OCI-LY7 (cell line): ENCODE data around the gene NRAP. TPM values are rescaled to one million over a fixed set of nuclear protein-coding genes. Genes with fewer than 3 reads are reported as not detected.

Source experiments
- BruUV-seq: library from RNA; stranded (reverse); fragments of 400-500 nt; replicated peaks from 2 replicates; lab custom pipeline; 2021; lab: Mats Ljungman, UMichigan
- CTCF ChIA-PET: fragments of 300-600 bp; sonication (Branson Sonifier 250); formaldehyde crosslinking; loops from one replicate; lab custom pipeline; 2022; ENCODE audit warnings: antibody characterized with exemption; ENCODE audit not compliant: unreplicated experiment; lab: Charles Lee
- POLR2A ChIA-PET: fragments of 300-600 bp; sonication (Branson Sonifier 250); formaldehyde crosslinking; loops from one replicate; lab custom pipeline; 2022; ENCODE audit warnings: antibody characterized with exemption; lab: Charles Lee
- DNase-seq: peaks from one replicate; pipeline ENCODE4 v3.0.0-alpha.2; 2015; ENCODE audit warnings: low spot score
- H2AFZ ChIP-seq: fragments of 200-600 bp; sonication (generic), shearing (Covaris generic); 2 replicates; pipeline ENCODE4 v1.6.1; 2014; ENCODE audit warnings: mild to moderate bottlenecking, antibody characterized with exemption, low read length, moderate library complexity
- H3K27ac ChIP-seq: fragments of 200-600 bp; sonication (generic); 2 replicates; pipeline ENCODE4 v1.5.1; 2014; ENCODE audit warnings: mixed run types, low read depth, mild to moderate bottlenecking, moderate library complexity, low read length, inconsistent platforms; ENCODE audit not compliant: poor library complexity, severe bottlenecking
- H3K36me3 ChIP-seq: fragments of 200-600 bp; sonication (generic); 2 replicates; pipeline ENCODE4 v1.6.1; 2014; ENCODE audit warnings: mild to moderate bottlenecking, antibody characterized with exemption, low read length, moderate library complexity, mixed read lengths; ENCODE audit not compliant: insufficient read depth
- H3K4me1 ChIP-seq: fragments of 200-600 bp; sonication (generic); 2 replicates; pipeline ENCODE4 v1.5.1; 2014; ENCODE audit warnings: mild to moderate bottlenecking, low read length; ENCODE audit not compliant: insufficient read depth, poor library complexity, severe bottlenecking
- H3K4me2 ChIP-seq: fragments of 200-600 bp; sonication (generic); 2 replicates; pipeline ENCODE4 v1.6.1; 2014; ENCODE audit warnings: mild to moderate bottlenecking, low read length
- H3K4me3 ChIP-seq: fragments of 200-600 bp; sonication (generic); 2 replicates; pipeline ENCODE4 v1.5.1; 2014; ENCODE audit warnings: mild to moderate bottlenecking, low read depth, low read length; ENCODE audit not compliant: poor library complexity, severe bottlenecking
- H3K79me2 ChIP-seq: fragments of 200-600 bp; sonication (generic); 2 replicates; pipeline ENCODE4 v1.6.1; 2016; ENCODE audit warnings: low read depth, mild to moderate bottlenecking, low read length, moderate library complexity, mixed read lengths; ENCODE audit not compliant: insufficient read depth
- H3K9me2 ChIP-seq: fragments of 200-600 bp; sonication (generic); 2 replicates; pipeline ENCODE4 v1.6.1; 2016; ENCODE audit warnings: mild to moderate bottlenecking, low read length, mixed read lengths; ENCODE audit not compliant: insufficient read depth
- H3K9me3 ChIP-seq: fragments of 200-600 bp; sonication (generic); 2 replicates; pipeline ENCODE4 v1.6.1; 2014; ENCODE audit warnings: mild to moderate bottlenecking, mixed run types, low read length, mixed read lengths
- H4K20me1 ChIP-seq: fragments of 200-600 bp; sonication (generic); 2 replicates; pipeline ENCODE4 v1.6.1; 2014; ENCODE audit warnings: mild to moderate bottlenecking, antibody characterized with exemption, low read length, moderate library complexity, mixed read lengths; ENCODE audit not compliant: insufficient read depth
- EZH2phosphoT487 ChIP-seq: fragments of 200-600 bp; sonication (generic); IDR thresholded peaks from 2 replicates; pipeline ENCODE4 v1.6.1; 2018; ENCODE audit warnings: low read depth, borderline replicate concordance, mild to moderate bottlenecking, mixed run types, antibody characterized with exemption, low read length, moderate library complexity, mixed read lengths
- intact Hi-C: fragments of 100-400 bp; cut with micrococcal nuclease; formaldehyde crosslinking; loops from one replicate; pipeline ENCODE4 v1.10.0; 2022; ENCODE audit not compliant: unreplicated experiment
- total RNA-seq, 2 experiments: library from RNA; depleted of rRNA in 1 of 2; stranded (reverse); fragments of >200 nt in 1 of 2; shearing (Covaris generic) in 1 of 2; gene quantifications; 2 replicates each; pipeline ENCODE4 v1.2.3, GENCODE V29; 2014 to 2022
- TF ChIP-seq, protein P1 (sequence below): fragments of 200-600 bp; sonication (generic); conservative IDR thresholded peaks from 2 replicates; pipeline ENCODE4 v1.5.1; 2014; ENCODE audit warnings: mild to moderate bottlenecking, antibody characterized with exemption, low read length, moderate library complexity, mixed read lengths

Gene NRAP
- total RNA-seq, 2 experiments from 2014 or later, result not detected

DNA sequence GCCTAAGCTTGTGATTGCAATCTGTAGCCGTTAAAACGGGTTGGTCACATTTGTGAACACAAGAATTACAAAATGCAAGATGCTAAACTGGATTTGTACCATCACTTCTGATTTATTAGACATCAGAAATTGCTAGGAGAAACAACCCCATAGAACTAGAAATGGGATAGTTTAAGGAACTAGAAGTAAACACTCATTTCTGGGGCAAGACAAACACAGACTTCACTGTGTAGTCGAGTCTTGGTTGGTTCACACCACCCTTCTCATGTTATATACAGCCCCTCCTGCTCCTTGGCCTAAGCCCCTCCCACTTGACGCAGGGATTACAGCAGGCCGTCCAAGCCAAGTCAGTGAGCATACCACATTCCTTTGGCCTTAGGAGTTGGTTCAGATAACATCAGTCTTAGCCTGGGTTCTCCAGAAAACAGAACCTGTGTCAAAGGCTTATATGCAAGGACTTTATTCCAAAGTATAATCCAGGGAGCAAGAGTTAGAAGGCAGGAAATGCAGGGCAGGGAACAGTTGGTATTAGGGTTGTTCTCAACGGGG lies 2.0 kb upstream of the NRAP start:
- Histone ChIP-seq H3K4me2 (no peak overlapping the region), H2AFZ (no peak overlapping the region)

DNA sequence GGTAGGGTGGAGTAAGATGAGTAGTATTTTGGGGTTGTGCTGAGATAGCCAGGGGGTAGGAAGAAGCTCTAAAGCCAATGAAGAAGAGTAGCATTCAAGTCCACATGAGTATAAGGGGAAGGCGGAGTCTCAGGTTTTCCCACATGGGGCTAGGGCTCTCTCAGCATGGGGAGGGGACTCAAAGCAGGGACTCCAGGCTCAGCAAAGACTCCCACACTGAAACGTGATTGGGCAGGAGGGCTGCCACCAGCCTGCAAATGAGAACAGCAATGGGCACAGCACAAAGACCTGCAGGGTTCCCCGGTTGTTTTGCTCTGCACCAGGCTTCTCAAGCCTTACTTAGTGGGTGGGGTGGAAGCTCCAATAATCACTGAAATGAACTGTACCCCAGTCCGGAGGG lies 1.5 kb upstream of the NRAP start:
- no peak overlapping the region for H2AFZ ChIP-seq
- no peak overlapping the region for H3K4me3 ChIP-seq
- no TSS peak for BruUV-seq

More for the DNA sequence above, 2.0 kb upstream of the NRAP start:
- Histone ChIP-seq H3K4me3 (no peak overlapping the region), H3K79me2 (no peaks in the 10 kb centered on the region), H3K27ac (no peak overlapping the region), H4K20me1 (no peaks in the 10 kb centered on the region), H3K9me3 (no peaks in the 10 kb centered on the region), H3K9me2 (no peaks in the 10 kb centered on the region), H3K36me3 (no peaks in the 10 kb centered on the region), H3K4me1 (no peaks in the 10 kb centered on the region)
- no TSS peak for BruUV-seq
- ChIA-PET POLR2A (interaction anchor here (1.0 kb wide), 1 partner anchor 26 kb away, joined by 3 read pairs; no protein-coding TSS in a partner anchor), CTCF (no interaction called here)
- intact Hi-C loops, result no loop called here
- no peak for TF ChIP-seq EZH2phosphoT487
- TF ChIP-seq, protein P1, sequence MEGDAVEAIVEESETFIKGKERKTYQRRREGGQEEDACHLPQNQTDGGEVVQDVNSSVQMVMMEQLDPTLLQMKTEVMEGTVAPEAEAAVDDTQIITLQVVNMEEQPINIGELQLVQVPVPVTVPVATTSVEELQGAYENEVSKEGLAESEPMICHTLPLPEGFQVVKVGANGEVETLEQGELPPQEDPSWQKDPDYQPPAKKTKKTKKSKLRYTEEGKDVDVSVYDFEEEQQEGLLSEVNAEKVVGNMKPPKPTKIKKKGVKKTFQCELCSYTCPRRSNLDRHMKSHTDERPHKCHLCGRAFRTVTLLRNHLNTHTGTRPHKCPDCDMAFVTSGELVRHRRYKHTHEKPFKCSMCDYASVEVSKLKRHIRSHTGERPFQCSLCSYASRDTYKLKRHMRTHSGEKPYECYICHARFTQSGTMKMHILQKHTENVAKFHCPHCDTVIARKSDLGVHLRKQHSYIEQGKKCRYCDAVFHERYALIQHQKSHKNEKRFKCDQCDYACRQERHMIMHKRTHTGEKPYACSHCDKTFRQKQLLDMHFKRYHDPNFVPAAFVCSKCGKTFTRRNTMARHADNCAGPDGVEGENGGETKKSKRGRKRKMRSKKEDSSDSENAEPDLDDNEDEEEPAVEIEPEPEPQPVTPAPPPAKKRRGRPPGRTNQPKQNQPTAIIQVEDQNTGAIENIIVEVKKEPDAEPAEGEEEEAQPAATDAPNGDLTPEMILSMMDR, result no peak
- no peak for DNase-seq

DNA sequence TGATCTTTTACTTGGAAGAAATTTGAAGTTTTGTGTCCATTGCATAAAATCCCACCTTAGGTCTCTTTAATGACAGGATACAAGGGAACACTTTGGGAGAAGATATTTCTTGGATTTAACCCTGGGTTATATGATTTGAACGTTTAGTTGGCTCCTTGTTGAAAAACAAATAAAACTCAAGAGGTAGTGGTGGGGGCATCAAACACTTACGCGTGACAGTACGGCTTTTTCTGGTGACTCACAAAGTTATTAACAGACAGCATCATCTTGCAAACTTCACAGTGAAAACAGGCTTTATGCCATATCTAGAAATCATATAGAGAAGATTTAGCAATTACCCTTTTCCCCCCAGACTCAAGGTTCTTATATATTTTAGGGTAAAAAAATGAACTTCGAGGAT lies 699 bp downstream of the NRAP start:
- TF ChIP-seq EZH2phosphoT487, result no peak
- TF ChIP-seq, protein P1, result no peak
- H3K79me2 ChIP-seq, result no peaks in the 10 kb centered on the region
- ChIA-PET CTCF (no interaction called here), POLR2A (no interaction called here)
- no peaks in the 10 kb centered on the region for H3K36me3 ChIP-seq
- H3K4me3 ChIP-seq, result no peak overlapping the region
- no peaks in the 10 kb centered on the region for H3K4me1 ChIP-seq
- DNase-seq, result no peak
- H3K9me3 ChIP-seq, result no peaks in the 10 kb centered on the region
- no TSS peak for BruUV-seq
- no peaks in the 10 kb centered on the region for H3K9me2 ChIP-seq
- no peak overlapping the region for H2AFZ ChIP-seq
- intact Hi-C loops, result no loop called here
- no peaks in the 10 kb centered on the region for H4K20me1 ChIP-seq
- no peak overlapping the region for H3K27ac ChIP-seq
- H3K4me2 ChIP-seq, result no peak overlapping the region

More for the DNA sequence above, 1.5 kb upstream of the NRAP start:
- Histone ChIP-seq H3K4me2 (no peak overlapping the region), H4K20me1 (no peaks in the 10 kb centered on the region), H3K27ac (no peak overlapping the region), H3K79me2 (no peaks in the 10 kb centered on the region), H3K36me3 (no peaks in the 10 kb centered on the region), H3K4me1 (no peaks in the 10 kb centered on the region), H3K9me2 (no peaks in the 10 kb centered on the region), H3K9me3 (no peaks in the 10 kb centered on the region)
- DNase-seq, result no peak
- intact Hi-C loops, result no loop called here
- POLR2A ChIA-PET, result interaction anchor here (0.6 to 1.0 kb wide), 2 partner anchors 25 to 28 kb away, joined by 3 read pairs; no protein-coding TSS in a partner anchor
- TF ChIP-seq, protein P1, result no peak
- TF ChIP-seq EZH2phosphoT487, result no peak
- CTCF ChIA-PET, result no interaction called here
